ENCODE data around the gene GMFB.

GRCh38 chr14:54503486-54503885, 14.7 kb upstream of the GMFB start:
- TF ChIP-seq CTCF (IDR thresholded peaks at IDR 0.05) (no peak), POLR2A (IDR thresholded peaks at IDR 0.05) (no peak)
